Mesothelial cell of epicardium (in vitro differentiated cells): ENCODE measurements around the gene TMEM91. TPM values are rescaled to one million over a fixed set of nuclear protein-coding genes. Genes with fewer than 3 reads are reported as not detected.

Source experiments
- DNase-seq, 2 experiments: peaks; one replicate each; pipeline ENCODE4 v3.0.0; 2021; ENCODE audit warnings: low spot score in 2 of 2; ENCODE audit not compliant: unreplicated experiment in 2 of 2
- H3K27ac Mint-ChIP-seq: 2 replicates; pipeline ENCODE4 v1.8.0; 2021; ENCODE audit warnings: mixed read lengths
- H3K27me3 Mint-ChIP-seq: 2 replicates; pipeline ENCODE4 v1.8.0; 2021; ENCODE audit warnings: low read depth, mixed read lengths
- H3K36me3 Mint-ChIP-seq: 2 replicates; pipeline ENCODE4 v1.8.0; 2021; ENCODE audit warnings: mixed read lengths
- H3K4me1 Mint-ChIP-seq: 2 replicates; pipeline ENCODE4 v1.8.0; 2021; ENCODE audit warnings: mixed read lengths
- H3K4me3 Mint-ChIP-seq: 2 replicates; pipeline ENCODE4 v1.8.0; 2021; ENCODE audit warnings: mild to moderate bottlenecking, moderate library complexity, mixed read lengths
- H3K9me3 Mint-ChIP-seq: 2 replicates; pipeline ENCODE4 v1.8.0; 2021; ENCODE audit warnings: mixed read lengths
- CTCF ChIP-seq: fragments of 200-600 bp; sonication (generic); IDR thresholded peaks from one replicate; pipeline ENCODE4 v1.5.0; 2021; ENCODE audit warnings: antibody characterized with exemption; ENCODE audit not compliant: unreplicated experiment
- total RNA-seq: library from RNA; stranded (reverse); gene quantifications from 3 replicates; pipeline ENCODE4 v1.2.1, GENCODE V29; 2021

TMEM91 gene
- total RNA-seq, 1 donor from 2014 or later: 19.7 TPM

GRCh38 chr19:41391618-41392017, 15.3 kb downstream of the TMEM91 start:
- no peak for TF ChIP-seq CTCF

DNA sequence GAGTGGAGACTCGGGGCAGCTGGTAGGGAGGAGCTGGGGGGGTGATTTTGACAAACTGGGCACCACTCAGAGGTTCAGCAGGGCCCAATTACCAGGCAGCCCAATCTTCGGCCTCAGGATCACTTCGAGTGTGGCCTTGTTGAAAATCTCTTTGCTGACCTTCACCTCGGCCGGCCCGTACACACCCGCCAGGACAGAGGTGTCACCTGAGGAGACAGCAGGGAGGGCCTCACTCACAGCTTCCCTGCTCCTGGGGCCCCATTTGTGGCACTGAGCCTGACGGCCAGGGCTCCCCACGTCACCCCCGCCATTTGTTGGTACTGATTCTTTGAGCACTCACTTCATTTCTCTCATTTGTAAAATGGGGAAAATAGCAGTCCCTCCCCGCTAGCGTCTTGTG, 16.4 kb downstream of the TMEM91 start:
- H3K4me1 Mint-ChIP-seq: peaks cover 18% of the 10 kb centered on the region
- H3K27ac Mint-ChIP-seq: no peak overlapping the region
- H3K9me3 Mint-ChIP-seq: no peaks in the 10 kb centered on the region
- H3K36me3 Mint-ChIP-seq: peaks cover 5% of the 10 kb centered on the region
- no peaks in the 10 kb centered on the region for H3K27me3 Mint-ChIP-seq
- no peak for TF ChIP-seq CTCF
- no peak overlapping the region for H3K4me3 Mint-ChIP-seq
- DNase-seq: no peak

More at GRCh38 chr19:41391618-41392017, 15.3 kb downstream of the TMEM91 start:
- H3K4me1 Mint-ChIP-seq: peaks cover 12% of the 10 kb centered on the region
- peaks cover 5% of the 10 kb centered on the region for H3K36me3 Mint-ChIP-seq
- H3K9me3 Mint-ChIP-seq: no peaks in the 10 kb centered on the region
- DNase-seq: no peak
- H3K27ac Mint-ChIP-seq: no peak overlapping the region
- H3K4me3 Mint-ChIP-seq: no peak overlapping the region
- H3K27me3 Mint-ChIP-seq: no peaks in the 10 kb centered on the region

- H3K4me3 Mint-ChIP-seq: peak overlapping the region; percentile 100
- no peak overlapping the region for H3K27ac Mint-ChIP-seq
- no peak for DNase-seq
Observed at GRCh38 chr19:41395355-41395754, 19.0 kb downstream of the TMEM91 start.

GRCh38 chr19:41397086-41398049, 21.0 kb downstream of the TMEM91 start, which contains the start of the genes BCKDHA and EXOSC5:
TSS of gene BCKDHA (plus strand) at chr19:41397818. CDS start at chr19:41397828, 10 bp downstream.
TSS of gene EXOSC5 (minus strand) at chr19:41397359. CDS start at chr19:41397328, 31 bp downstream.
- Mint-ChIP-seq H3K4me1 (peaks cover 35% of the 10 kb centered on the region), H3K27me3 (no peaks in the 10 kb centered on the region)

More at GRCh38 chr19:41395355-41395754, 19.0 kb downstream of the TMEM91 start:
- Mint-ChIP-seq H3K4me1 (peaks cover 35% of the 10 kb centered on the region), H3K36me3 (peaks cover 3% of the 10 kb centered on the region), H3K27me3 (no peaks in the 10 kb centered on the region), H3K9me3 (no peaks in the 10 kb centered on the region)
- no peak for TF ChIP-seq CTCF

DNA sequence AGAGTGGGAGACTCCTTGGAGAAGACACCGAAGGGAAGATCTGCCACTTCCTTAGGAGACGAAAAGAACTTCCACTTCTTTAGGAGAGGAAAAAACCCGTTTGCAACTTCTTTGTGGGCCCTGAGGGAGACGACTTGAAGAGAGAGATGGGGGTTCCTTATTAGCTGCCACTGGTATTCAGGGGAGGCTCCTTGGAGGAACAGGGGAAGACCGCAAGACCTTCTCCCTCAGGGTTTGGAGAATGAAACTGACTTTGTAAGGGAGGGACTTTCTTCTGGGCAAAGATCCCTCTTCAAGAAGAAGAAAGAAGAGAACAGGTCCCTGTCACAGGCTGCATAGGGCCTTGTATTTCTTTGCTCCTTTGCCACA, 21.7 kb downstream of the TMEM91 start:
- TF ChIP-seq CTCF: no peak
- Mint-ChIP-seq H3K27me3 (no peaks in the 10 kb centered on the region), H3K9me3 (no peaks in the 10 kb centered on the region), H3K27ac (peak overlapping the region; percentile 100), H3K4me1 (peaks cover 35% of the 10 kb centered on the region), H3K4me3 (peak overlapping the region; percentile 100), H3K36me3 (peaks cover 7% of the 10 kb centered on the region)
- DNase-seq: no peak

More at GRCh38 chr19:41397086-41398049, 21.0 kb downstream of the TMEM91 start, which contains the start of the genes BCKDHA and EXOSC5:
- TF ChIP-seq CTCF: no peak
- Mint-ChIP-seq H3K36me3 (peaks cover 5% of the 10 kb centered on the region), H3K27ac (peak within 1 kb of the TSS; percentile 100), H3K4me3 (peak within 1 kb of the TSS; percentile 100), H3K9me3 (no peaks in the 10 kb centered on the region)
- DNase-seq: peak; percentile 98 to 99
